Measurements from ENCODE around the gene RGS9.

RGS9 gene

GRCh38 chr17:65147955-65148354 is 10.8 kb downstream of the RGS9 start:
- Histone ChIP-seq H3K4me3 (ENCODE audit: low read length) (no peak overlapping the region), H3K27ac (ENCODE audit: low read depth, low read length) (no peak overlapping the region), H3K36me3 (ENCODE audit: control insufficient read depth, insufficient read depth, low read length) (no peaks in the 10 kb centered on the region), H3K27me3 (ENCODE audit: control insufficient read depth, insufficient read depth, low read length) (no peaks in the 10 kb centered on the region), H3K9ac (ENCODE audit: low read length) (no peak overlapping the region), H3K4me1 (ENCODE audit: control insufficient read depth, insufficient read depth, low read length) (no peaks in the 10 kb centered on the region)

- H3K9ac ChIP-seq (ENCODE audit: low read length), result no peak overlapping the region
- no peaks in the 10 kb centered on the region for H3K27me3 ChIP-seq (ENCODE audit: control insufficient read depth, insufficient read depth, low read length)
- no peaks in the 10 kb centered on the region for H3K4me1 ChIP-seq (ENCODE audit: control insufficient read depth, insufficient read depth, low read length)
- H3K4me3 ChIP-seq (ENCODE audit: low read length), result no peak overlapping the region
- H3K36me3 ChIP-seq (ENCODE audit: control insufficient read depth, insufficient read depth, low read length), result no peaks in the 10 kb centered on the region
- no peak overlapping the region for H3K27ac ChIP-seq (ENCODE audit: low read depth, low read length)
Observed at GRCh38 chr17:65154770-65155589, 17.8 kb downstream of the RGS9 start.

- Histone ChIP-seq H3K36me3 (ENCODE audit: control insufficient read depth, insufficient read depth, low read length) (no peaks in the 10 kb centered on the region), H3K27ac (ENCODE audit: low read depth, low read length) (no peak overlapping the region), H3K4me3 (ENCODE audit: low read length) (no peak overlapping the region), H3K4me1 (ENCODE audit: control insufficient read depth, insufficient read depth, low read length) (no peaks in the 10 kb centered on the region), H3K9ac (ENCODE audit: low read length) (no peak overlapping the region), H3K27me3 (ENCODE audit: control insufficient read depth, insufficient read depth, low read length) (no peaks in the 10 kb centered on the region)
Observed at GRCh38 chr17:65155622-65156021, 18.5 kb downstream of the RGS9 start.

- Histone ChIP-seq H3K4me3 (ENCODE audit: low read length) (no peak overlapping the region), H3K36me3 (ENCODE audit: control insufficient read depth, insufficient read depth, low read length) (no peaks in the 10 kb centered on the region), H3K9ac (ENCODE audit: low read length) (no peak overlapping the region), H3K27ac (ENCODE audit: low read depth, low read length) (no peak overlapping the region), H3K4me1 (ENCODE audit: control insufficient read depth, insufficient read depth, low read length) (no peaks in the 10 kb centered on the region), H3K27me3 (ENCODE audit: control insufficient read depth, insufficient read depth, low read length) (no peaks in the 10 kb centered on the region)
Observed at GRCh38 chr17:65156185-65156834, 19.1 kb downstream of the RGS9 start.

- no peak overlapping the region for H3K4me3 ChIP-seq (ENCODE audit: low read length)
- H3K27me3 ChIP-seq (ENCODE audit: control insufficient read depth, insufficient read depth, low read length), result no peaks in the 10 kb centered on the region
- H3K4me1 ChIP-seq (ENCODE audit: control insufficient read depth, insufficient read depth, low read length), result no peaks in the 10 kb centered on the region
- H3K9ac ChIP-seq (ENCODE audit: low read length), result no peak overlapping the region
- H3K27ac ChIP-seq (ENCODE audit: low read depth, low read length), result no peak overlapping the region
- no peaks in the 10 kb centered on the region for H3K36me3 ChIP-seq (ENCODE audit: control insufficient read depth, insufficient read depth, low read length)
Observed at GRCh38 chr17:65156835-65157565, 19.8 kb downstream of the RGS9 start.

GRCh38 chr17:65158041-65158440 is 20.9 kb downstream of the RGS9 start:
- Histone ChIP-seq H3K9ac (ENCODE audit: low read length) (no peak overlapping the region), H3K4me3 (ENCODE audit: low read length) (no peak overlapping the region), H3K36me3 (ENCODE audit: control insufficient read depth, insufficient read depth, low read length) (no peaks in the 10 kb centered on the region), H3K27ac (ENCODE audit: low read depth, low read length) (no peak overlapping the region), H3K27me3 (ENCODE audit: control insufficient read depth, insufficient read depth, low read length) (no peaks in the 10 kb centered on the region), H3K4me1 (ENCODE audit: control insufficient read depth, insufficient read depth, low read length) (no peaks in the 10 kb centered on the region)

- no peaks in the 10 kb centered on the region for H3K27me3 ChIP-seq (ENCODE audit: control insufficient read depth, insufficient read depth, low read length)
- no peaks in the 10 kb centered on the region for H3K4me1 ChIP-seq (ENCODE audit: control insufficient read depth, insufficient read depth, low read length)
- no peak overlapping the region for H3K9ac ChIP-seq (ENCODE audit: low read length)
- no peak overlapping the region for H3K4me3 ChIP-seq (ENCODE audit: low read length)
- H3K36me3 ChIP-seq (ENCODE audit: control insufficient read depth, insufficient read depth, low read length), result no peaks in the 10 kb centered on the region
- H3K27ac ChIP-seq (ENCODE audit: low read depth, low read length), result no peak overlapping the region
Observed at GRCh38 chr17:65158622-65159021, 21.5 kb downstream of the RGS9 start.

GRCh38 chr17:65160516-65160915 is 23.3 kb downstream of the RGS9 start:
- Histone ChIP-seq H3K36me3 (ENCODE audit: control insufficient read depth, insufficient read depth, low read length) (no peaks in the 10 kb centered on the region), H3K27me3 (ENCODE audit: control insufficient read depth, insufficient read depth, low read length) (no peaks in the 10 kb centered on the region), H3K9ac (ENCODE audit: low read length) (no peak overlapping the region), H3K27ac (ENCODE audit: low read depth, low read length) (no peak overlapping the region), H3K4me1 (ENCODE audit: control insufficient read depth, insufficient read depth, low read length) (no peaks in the 10 kb centered on the region), H3K4me3 (ENCODE audit: low read length) (no peak overlapping the region)

- H3K4me1 ChIP-seq (ENCODE audit: control insufficient read depth, insufficient read depth, low read length), result no peaks in the 10 kb centered on the region
- H3K27ac ChIP-seq (ENCODE audit: low read depth, low read length), result no peak overlapping the region
- no peaks in the 10 kb centered on the region for H3K36me3 ChIP-seq (ENCODE audit: control insufficient read depth, insufficient read depth, low read length)
- no peak overlapping the region for H3K9ac ChIP-seq (ENCODE audit: low read length)
- H3K4me3 ChIP-seq (ENCODE audit: low read length), result no peak overlapping the region
- no peaks in the 10 kb centered on the region for H3K27me3 ChIP-seq (ENCODE audit: control insufficient read depth, insufficient read depth, low read length)
Observed at GRCh38 chr17:65163990-65164495, 26.9 kb downstream of the RGS9 start.

GRCh38 chr17:65166787-65167186 is 29.6 kb downstream of the RGS9 start:
- Histone ChIP-seq H3K27me3 (ENCODE audit: control insufficient read depth, insufficient read depth, low read length) (no peaks in the 10 kb centered on the region), H3K9ac (ENCODE audit: low read length) (no peak overlapping the region), H3K36me3 (ENCODE audit: control insufficient read depth, insufficient read depth, low read length) (no peaks in the 10 kb centered on the region), H3K4me1 (ENCODE audit: control insufficient read depth, insufficient read depth, low read length) (no peaks in the 10 kb centered on the region), H3K27ac (ENCODE audit: low read depth, low read length) (no peak overlapping the region), H3K4me3 (ENCODE audit: low read length) (no peak overlapping the region)

- H3K4me3 ChIP-seq (ENCODE audit: low read length), result no peak overlapping the region
- no peaks in the 10 kb centered on the region for H3K27me3 ChIP-seq (ENCODE audit: control insufficient read depth, insufficient read depth, low read length)
- no peak overlapping the region for H3K9ac ChIP-seq (ENCODE audit: low read length)
- no peaks in the 10 kb centered on the region for H3K4me1 ChIP-seq (ENCODE audit: control insufficient read depth, insufficient read depth, low read length)
- H3K36me3 ChIP-seq (ENCODE audit: control insufficient read depth, insufficient read depth, low read length), result no peaks in the 10 kb centered on the region
- no peak overlapping the region for H3K27ac ChIP-seq (ENCODE audit: low read depth, low read length)
Observed at GRCh38 chr17:65167566-65167965, 30.4 kb downstream of the RGS9 start.

- H3K9ac ChIP-seq (ENCODE audit: low read length), result no peak overlapping the region
- H3K4me3 ChIP-seq (ENCODE audit: low read length), result no peak overlapping the region
- H3K27me3 ChIP-seq (ENCODE audit: control insufficient read depth, insufficient read depth, low read length), result no peaks in the 10 kb centered on the region
- no peak overlapping the region for H3K27ac ChIP-seq (ENCODE audit: low read depth, low read length)
- no peaks in the 10 kb centered on the region for H3K36me3 ChIP-seq (ENCODE audit: control insufficient read depth, insufficient read depth, low read length)
- no peaks in the 10 kb centered on the region for H3K4me1 ChIP-seq (ENCODE audit: control insufficient read depth, insufficient read depth, low read length)
Observed at GRCh38 chr17:65169691-65170090, 32.5 kb downstream of the RGS9 start.

Measured in rectal smooth muscle tissue (tissue), 1 donor.